BLaER1 treated with 17β-estradiol and CSF1 and Interleukin-3, amounts not matched to agents 10 nM and 100 nM (cell line): ENCODE data around the gene PLXNA3.
A peak's percentile ranks its signal among the peaks of the same experiment; 100 is the strongest.

Experiments
- H3K27ac ChIP-seq, 11 experiments: shearing (Covaris generic); formaldehyde crosslinking; 2 replicates each; pipeline ENCODE4 v1.8.1; 2022
- H3K27me3 ChIP-seq, 11 experiments: shearing (Covaris generic); formaldehyde crosslinking; 2 replicates each; pipeline ENCODE4 v1.8.1; 2022
- H3K36me3 ChIP-seq, 11 experiments: shearing (Covaris generic); formaldehyde crosslinking; 2 replicates each; pipeline ENCODE4 v1.8.1; 2022
- H3K4me1 ChIP-seq, 10 experiments: shearing (Covaris generic); formaldehyde crosslinking; 2 replicates each; pipeline ENCODE4 v1.8.1; 2022
- H3K4me2 ChIP-seq, 11 experiments: shearing (Covaris generic); formaldehyde crosslinking; 2 replicates each; pipeline ENCODE4 v1.8.1; 2022
- H3K4me3 ChIP-seq, 10 experiments: shearing (Covaris generic); formaldehyde crosslinking; 2 replicates each; pipeline ENCODE4 v1.8.1; 2022
- H3K9ac ChIP-seq, 11 experiments: shearing (Covaris generic); formaldehyde crosslinking; 2 replicates each; pipeline ENCODE4 v1.8.1; 2022
- H3K9me3 ChIP-seq, 11 experiments: shearing (Covaris generic); formaldehyde crosslinking; replicated peaks in 1 of 11; 2 replicates each; pipeline ENCODE4 v1.8.1; 2022
- H4K20me1 ChIP-seq, 11 experiments: shearing (Covaris generic); formaldehyde crosslinking; 2 replicates each; pipeline ENCODE4 v1.8.1; 2022
- Cebpa-rat ChIP-seq, 11 experiments: shearing (Covaris generic); IDR thresholded peaks; 2 replicates each; pipeline ENCODE4 v1.8.1; 2022

PLXNA3 gene

DNA sequence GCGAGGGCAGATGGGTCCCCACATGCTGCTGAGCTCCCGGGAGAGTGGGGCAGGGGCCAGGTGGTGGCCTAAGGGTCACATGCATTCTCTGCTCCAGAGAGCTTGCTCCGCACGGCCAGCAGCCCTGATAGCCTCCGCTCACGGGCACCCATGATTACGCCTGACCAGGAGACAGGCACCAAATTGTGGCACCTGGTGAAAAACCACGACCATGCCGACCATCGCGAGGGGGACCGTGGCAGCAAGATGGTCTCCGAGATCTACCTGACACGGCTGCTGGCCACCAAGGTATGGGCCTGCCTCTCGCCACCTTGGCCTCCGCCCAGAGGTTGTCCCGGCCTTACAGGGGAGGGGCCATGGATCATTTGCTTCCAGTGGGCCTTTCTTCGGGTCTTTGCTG is 11.8 kb downstream of the PLXNA3 start:
- H3K27me3 ChIP-seq, result peaks cover 0 to 34% (median 11%) of the 10 kb centered on the region in 11 experiments; a peak in 13 of 22 replicates
- peaks cover 0 to 40% (median 24%) of the 10 kb centered on the region in 11 experiments; a peak in 10 of 22 replicates for H3K9me3 ChIP-seq
- H3K4me3 ChIP-seq, result no peak overlapping the region
- TF ChIP-seq Cebpa-rat (IDR thresholded peaks at IDR 0.05), result no peak
- no peak overlapping the region for H3K4me2 ChIP-seq
- H3K36me3 ChIP-seq, result peaks cover 22 to 88% (median 72%) of the 10 kb centered on the region in 11 experiments
- H3K9ac ChIP-seq, result no peak overlapping the region
- H4K20me1 ChIP-seq, result peaks cover 0 to 89% (median 46%) of the 10 kb centered on the region in 11 experiments; a peak in 17 of 22 replicates
- H3K4me1 ChIP-seq, result no peaks in the 10 kb centered on the region
- H3K27ac ChIP-seq, result no peak overlapping the region

DNA sequence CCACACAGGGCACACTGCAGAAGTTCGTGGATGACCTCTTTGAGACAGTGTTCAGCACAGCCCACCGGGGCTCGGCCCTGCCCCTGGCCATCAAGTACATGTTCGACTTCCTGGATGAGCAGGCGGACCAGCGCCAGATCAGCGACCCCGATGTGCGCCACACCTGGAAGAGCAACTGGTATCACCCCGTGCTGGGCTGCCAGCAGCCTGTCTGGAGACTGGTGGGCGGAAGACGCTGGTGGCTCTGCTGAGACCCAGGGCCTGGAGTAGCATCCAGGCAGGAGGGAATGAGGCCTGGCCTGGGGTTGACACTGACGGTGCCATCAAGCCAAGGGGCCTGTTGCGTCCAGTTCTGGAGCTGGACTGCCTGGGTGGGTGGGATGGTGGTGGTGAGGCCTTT is 12.4 kb downstream of the PLXNA3 start:
- Histone ChIP-seq H3K4me3 (no peak overlapping the region), H3K27me3 (peaks cover 0 to 29% (median 12%) of the 10 kb centered on the region in 11 experiments; a peak in 14 of 22 replicates), H3K36me3 (peaks cover 19 to 85% (median 68%) of the 10 kb centered on the region in 11 experiments), H3K4me2 (no peak overlapping the region), H4K20me1 (peaks cover 0 to 83% (median 40%) of the 10 kb centered on the region in 11 experiments; a peak in 16 of 22 replicates), H3K4me1 (0 out of 20 replicates have a peak, but pooled peaks cover 0 to 2% (median 0%) of the 10 kb centered on the region in 10 experiments), H3K27ac (no peak overlapping the region), H3K9me3 (peaks cover 0 to 37% (median 24%) of the 10 kb centered on the region in 11 experiments; a peak in 10 of 22 replicates), H3K9ac (no peak overlapping the region)
- TF ChIP-seq Cebpa-rat (IDR thresholded peaks at IDR 0.05), result no peak

DNA sequence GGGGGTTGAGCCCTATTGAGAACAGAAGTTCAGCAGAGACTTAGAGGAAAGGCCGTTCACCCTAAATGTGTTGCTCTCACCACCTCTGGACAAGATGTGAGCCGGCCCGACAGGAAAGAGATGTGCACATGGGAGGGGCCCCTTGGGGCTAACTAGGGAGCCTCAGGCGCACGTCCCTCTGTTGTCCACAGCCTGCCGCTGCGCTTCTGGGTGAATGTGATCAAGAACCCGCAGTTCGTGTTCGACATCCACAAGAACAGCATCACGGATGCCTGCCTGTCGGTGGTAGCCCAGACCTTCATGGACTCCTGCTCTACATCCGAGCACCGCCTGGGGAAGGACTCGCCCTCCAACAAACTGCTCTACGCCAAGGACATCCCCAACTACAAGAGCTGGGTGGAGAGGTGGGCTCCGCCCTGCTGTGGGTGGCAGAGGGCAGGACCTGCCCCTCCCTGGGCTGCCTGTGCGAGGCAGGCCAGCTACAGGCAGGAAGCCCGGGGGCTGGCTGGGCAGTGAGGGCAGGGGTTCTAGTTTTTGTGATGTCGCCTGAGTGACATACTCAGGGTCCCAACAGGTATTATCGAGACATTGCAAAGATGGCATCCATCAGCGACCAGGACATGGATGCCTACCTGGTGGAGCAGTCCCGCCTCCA is 13.0 kb downstream of the PLXNA3 start:
- TF ChIP-seq Cebpa-rat (IDR thresholded peaks at IDR 0.05), result no peak
- 0 out of 20 replicates have a peak, but pooled peaks cover 0 to 3% (median 0%) of the 10 kb centered on the region in 10 experiments for H3K4me1 ChIP-seq
- no peak overlapping the region for H3K4me3 ChIP-seq
- H3K36me3 ChIP-seq, result peaks cover 14 to 84% (median 62%) of the 10 kb centered on the region in 11 experiments
- peaks cover 0 to 77% (median 34%) of the 10 kb centered on the region in 11 experiments; a peak in 14 of 22 replicates for H4K20me1 ChIP-seq
- H3K9ac ChIP-seq, result no peak overlapping the region; a peak in 1 of 22 replicates
- peaks cover 0 to 31% (median 18%) of the 10 kb centered on the region in 11 experiments; a peak in 10 of 22 replicates for H3K9me3 ChIP-seq
- no peak overlapping the region for H3K4me2 ChIP-seq
- H3K27ac ChIP-seq, result no peak overlapping the region
- peaks cover 0 to 34% (median 16%) of the 10 kb centered on the region in 11 experiments; a peak in 15 of 22 replicates for H3K27me3 ChIP-seq

DNA sequence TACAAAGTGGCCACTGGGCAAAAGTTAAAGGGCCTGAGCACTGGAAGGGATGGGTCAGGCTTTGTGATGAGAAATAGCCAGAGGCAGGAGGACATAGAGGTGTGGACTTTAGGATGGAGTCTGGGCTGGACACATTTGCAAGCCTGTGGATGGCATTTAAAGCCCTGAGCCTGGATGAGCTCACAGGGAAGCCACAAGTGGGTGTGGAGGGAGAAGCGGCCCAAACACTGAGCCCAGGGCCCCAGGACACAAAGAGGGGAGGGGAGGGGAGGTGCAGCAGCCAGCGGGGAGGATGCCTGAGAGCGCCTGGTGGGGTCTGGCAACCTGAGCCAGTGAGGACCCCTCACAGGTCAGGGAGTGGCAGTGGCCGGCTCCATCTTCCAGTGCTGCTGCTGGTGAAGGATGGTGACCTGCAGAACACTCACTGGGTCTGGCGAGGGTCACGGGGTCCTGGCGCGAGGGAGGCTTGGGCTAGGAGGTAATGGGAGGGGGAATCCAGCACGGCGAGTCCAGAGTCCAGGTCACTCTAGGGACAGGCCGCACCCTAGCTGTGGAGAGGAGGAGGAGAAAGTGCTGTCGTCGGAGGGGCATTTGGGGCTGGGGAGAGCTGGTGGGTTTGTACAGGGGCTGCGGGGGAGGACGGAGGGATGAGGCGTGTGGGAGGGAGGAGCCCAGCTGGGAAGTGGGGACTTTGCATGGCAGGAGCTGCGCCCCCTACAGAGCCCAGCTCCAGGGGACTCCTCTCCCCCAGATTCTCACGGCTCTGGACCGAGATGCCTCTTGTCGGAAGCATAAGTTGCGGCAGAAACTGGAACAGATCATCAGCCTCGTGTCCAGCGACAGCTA is 14.0 kb downstream of the PLXNA3 start:
- no peak overlapping the region for H3K27ac ChIP-seq
- peaks cover 0 to 23% (median 18%) of the 10 kb centered on the region in 11 experiments; a peak in 10 of 22 replicates for H3K9me3 ChIP-seq
- H3K36me3 ChIP-seq, result peaks cover 8 to 73% (median 52%) of the 10 kb centered on the region in 11 experiments; a peak in 21 of 22 replicates

DNA sequence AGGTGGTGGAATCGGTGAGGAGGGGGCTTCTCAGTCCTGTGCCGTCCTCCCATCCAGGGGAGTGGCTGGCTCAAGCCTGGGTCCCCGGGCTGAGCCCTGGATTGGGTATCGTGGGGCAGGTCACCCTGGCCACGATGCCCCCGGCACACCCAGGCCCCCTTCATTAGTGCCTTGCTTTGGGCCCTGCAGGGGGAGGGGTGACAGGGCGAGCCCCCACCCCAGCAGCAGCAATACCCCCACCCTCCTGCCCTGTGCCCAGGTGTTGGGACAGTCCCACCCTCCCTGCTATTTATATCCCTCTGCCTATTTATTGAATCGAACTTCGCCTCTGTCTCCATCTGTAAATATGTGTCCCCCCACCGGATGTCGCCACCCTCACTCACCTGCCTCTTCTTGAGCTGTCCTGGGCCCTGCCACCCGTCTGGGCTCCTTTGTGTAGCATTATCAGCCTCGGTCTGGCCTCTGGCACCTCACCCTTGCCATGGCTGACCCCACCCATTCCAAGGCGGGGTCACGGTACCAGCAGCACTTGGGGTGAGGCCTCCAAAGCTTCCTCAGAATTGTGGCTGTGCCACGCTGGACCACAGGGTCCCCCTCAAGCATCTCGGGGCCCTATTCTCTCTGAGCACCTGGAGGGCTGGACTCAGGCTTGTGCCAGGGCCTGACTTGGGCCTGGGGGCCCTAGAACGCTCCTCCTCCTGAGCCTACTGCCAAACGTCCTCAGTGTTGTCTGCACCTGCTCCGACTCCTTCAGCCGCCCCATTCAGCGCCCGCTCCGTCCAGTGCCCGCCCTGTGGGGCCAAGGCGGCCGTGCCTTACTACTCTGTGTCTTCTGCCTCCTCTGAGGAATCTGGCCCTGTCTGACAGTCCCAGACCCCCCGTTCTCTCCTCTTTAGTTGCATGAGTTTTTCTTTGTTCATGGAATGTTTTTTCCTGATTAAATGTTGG is 14.9 kb downstream of the PLXNA3 start:
- no peak overlapping the region for H3K4me3 ChIP-seq
- H3K9ac ChIP-seq, result no peak overlapping the region
- no peak overlapping the region for H3K27ac ChIP-seq
- peaks cover 8 to 67% (median 45%) of the 10 kb centered on the region in 11 experiments; a peak in 21 of 22 replicates for H3K36me3 ChIP-seq
- no peak for TF ChIP-seq Cebpa-rat (IDR thresholded peaks at IDR 0.05)
- H4K20me1 ChIP-seq, result peaks cover 0 to 71% (median 30%) of the 10 kb centered on the region in 11 experiments; a peak in 16 of 22 replicates
- H3K9me3 ChIP-seq, result peaks cover 0 to 20% (median 12%) of the 10 kb centered on the region in 11 experiments; a peak in 9 of 22 replicates
- H3K4me2 ChIP-seq, result no peak overlapping the region
- H3K27me3 ChIP-seq, result peaks cover 0 to 52% (median 32%) of the 10 kb centered on the region in 11 experiments; a peak in 21 of 22 replicates
- peaks cover 4 to 14% (median 9%) of the 10 kb centered on the region in 10 experiments; a peak in 17 of 20 replicates for H3K4me1 ChIP-seq

More for the DNA sequence above, 14.0 kb downstream of the PLXNA3 start:
- peaks cover 0 to 75% (median 27%) of the 10 kb centered on the region in 11 experiments; a peak in 16 of 22 replicates for H4K20me1 ChIP-seq
- no peak overlapping the region for H3K4me2 ChIP-seq
- peaks cover 0 to 44% (median 25%) of the 10 kb centered on the region in 11 experiments; a peak in 20 of 22 replicates for H3K27me3 ChIP-seq
- no peak for TF ChIP-seq Cebpa-rat (IDR thresholded peaks at IDR 0.05)
- peaks cover 0 to 6% (median 4%) of the 10 kb centered on the region in 10 experiments; a peak in 5 of 20 replicates for H3K4me1 ChIP-seq
- H3K4me3 ChIP-seq, result no peak overlapping the region
- no peak overlapping the region for H3K9ac ChIP-seq

DNA sequence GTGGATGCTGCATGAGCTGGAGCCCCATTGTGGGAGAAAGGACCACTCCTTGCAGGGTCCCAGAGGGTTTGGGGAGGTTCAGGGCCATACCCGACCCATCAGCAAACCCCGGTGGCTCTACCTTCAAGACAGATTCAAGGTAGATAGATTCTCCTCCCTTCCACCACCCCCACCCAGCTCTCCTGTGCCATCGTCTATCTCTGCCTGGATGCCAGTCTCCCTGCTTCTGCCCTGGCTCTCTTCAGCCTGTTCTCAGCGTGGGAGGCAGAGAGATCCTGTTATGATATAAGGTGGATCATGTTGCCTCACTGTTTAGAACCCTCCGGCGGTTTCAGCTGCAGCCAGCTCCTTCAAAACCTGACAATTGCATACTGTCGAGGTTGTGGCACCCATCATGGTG is 15.6 kb downstream of the PLXNA3 start:
- H3K36me3 ChIP-seq, result peaks cover 6 to 60% (median 38%) of the 10 kb centered on the region in 11 experiments; a peak in 20 of 22 replicates
- H3K9ac ChIP-seq, result no peak overlapping the region
- H3K27ac ChIP-seq, result no peak overlapping the region
- peaks cover 0 to 63% (median 26%) of the 10 kb centered on the region in 11 experiments; a peak in 16 of 22 replicates for H4K20me1 ChIP-seq
- H3K27me3 ChIP-seq, result peaks cover 0 to 55% (median 35%) of the 10 kb centered on the region in 11 experiments; a peak in 21 of 22 replicates
- H3K4me2 ChIP-seq, result no peak overlapping the region
- peaks cover 6 to 17% (median 11%) of the 10 kb centered on the region in 10 experiments; a peak in 17 of 20 replicates for H3K4me1 ChIP-seq
- no peak overlapping the region for H3K4me3 ChIP-seq
- no peak for TF ChIP-seq Cebpa-rat (IDR thresholded peaks at IDR 0.05)
- H3K9me3 ChIP-seq, result peaks cover 0 to 15% (median 6%) of the 10 kb centered on the region in 11 experiments; a peak in 7 of 22 replicates

DNA sequence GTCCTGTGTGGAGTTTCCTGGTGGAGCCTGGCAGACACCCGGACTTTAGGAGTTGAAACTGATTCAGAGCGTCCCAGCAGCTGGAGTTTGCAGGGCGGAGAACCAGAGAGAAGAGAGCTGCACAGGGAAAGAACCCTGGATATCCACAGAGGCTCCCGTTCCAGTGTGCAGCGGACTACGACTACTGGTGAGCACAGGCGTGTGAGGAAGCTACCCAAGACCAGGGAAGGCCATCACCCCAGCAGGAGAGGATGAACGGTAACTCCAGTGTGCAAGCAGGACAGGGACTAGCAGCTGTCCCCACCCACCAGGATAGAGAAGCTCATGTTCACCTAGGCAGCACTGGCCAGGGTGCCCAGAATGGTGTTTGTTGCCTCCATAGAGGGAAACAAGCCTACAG is 18.7 kb downstream of the PLXNA3 start:
- Histone ChIP-seq H3K4me1 (peaks cover 15 to 34% (median 21%) of the 10 kb centered on the region in 10 experiments; a peak in 19 of 20 replicates), H3K9me3 (peaks cover 0 to 8% (median 0%) of the 10 kb centered on the region in 11 experiments; a peak in 2 of 22 replicates), H3K9ac (no peak overlapping the region), H3K4me2 (peak overlapping the region in 2 of 11 experiments; percentile 6 to 34; a peak in 1 of 22 replicates), H3K27ac (no peak overlapping the region), H3K36me3 (peaks cover 0 to 28% (median 8%) of the 10 kb centered on the region in 11 experiments; a peak in 11 of 22 replicates), H3K4me3 (no peak overlapping the region), H4K20me1 (peaks cover 0 to 40% (median 14%) of the 10 kb centered on the region in 11 experiments; a peak in 14 of 22 replicates), H3K27me3 (peaks cover 17 to 71% (median 49%) of the 10 kb centered on the region in 11 experiments)
- TF ChIP-seq Cebpa-rat (IDR thresholded peaks at IDR 0.05), result no peak
